Mesothelial cell of epicardium (in vitro differentiated cells): ENCODE data around the gene BMAL1. TPM values are rescaled to one million over a fixed set of nuclear protein-coding genes. Genes with fewer than 3 reads are reported as not detected.
A peak's percentile ranks its signal among the peaks of the same experiment; 100 is the strongest.

Experiments
- DNase-seq, 2 experiments: peaks; one replicate each; pipeline ENCODE4 v3.0.0; 2021; ENCODE audit warnings: low spot score in 2 of 2; ENCODE audit not compliant: unreplicated experiment in 2 of 2
- H3K27ac Mint-ChIP-seq: 2 replicates; pipeline ENCODE4 v1.8.0; 2021; ENCODE audit warnings: mixed read lengths
- H3K27me3 Mint-ChIP-seq: 2 replicates; pipeline ENCODE4 v1.8.0; 2021; ENCODE audit warnings: low read depth, mixed read lengths
- H3K36me3 Mint-ChIP-seq: 2 replicates; pipeline ENCODE4 v1.8.0; 2021; ENCODE audit warnings: mixed read lengths
- H3K4me1 Mint-ChIP-seq: 2 replicates; pipeline ENCODE4 v1.8.0; 2021; ENCODE audit warnings: mixed read lengths
- H3K4me3 Mint-ChIP-seq: 2 replicates; pipeline ENCODE4 v1.8.0; 2021; ENCODE audit warnings: mild to moderate bottlenecking, moderate library complexity, mixed read lengths
- H3K9me3 Mint-ChIP-seq: 2 replicates; pipeline ENCODE4 v1.8.0; 2021; ENCODE audit warnings: mixed read lengths
- CTCF ChIP-seq: fragments of 200-600 bp; sonication (generic); IDR thresholded peaks from one replicate; pipeline ENCODE4 v1.5.0; 2021; ENCODE audit warnings: antibody characterized with exemption; ENCODE audit not compliant: unreplicated experiment
- total RNA-seq: library from RNA; stranded (reverse); gene quantifications from 3 replicates; pipeline ENCODE4 v1.2.1, GENCODE V29; 2021

Gene BMAL1
- total RNA-seq, 1 donor from 2014 or later, result 6.7 TPM

- no peaks in the 10 kb centered on the region for H3K36me3 Mint-ChIP-seq
- H3K4me3 Mint-ChIP-seq, result peak overlapping the region; percentile 88
- H3K27ac Mint-ChIP-seq, result peak overlapping the region; percentile 93
- no peak for TF ChIP-seq CTCF
- peaks cover 15% of the 10 kb centered on the region for H3K4me1 Mint-ChIP-seq
- DNase-seq, result no peak
- H3K27me3 Mint-ChIP-seq, result peaks cover 88% of the 10 kb centered on the region
- H3K9me3 Mint-ChIP-seq, result no peaks in the 10 kb centered on the region
Measured at GRCh38 chr11:13276454-13276831, 1.1 kb upstream of the BMAL1 start.

- Mint-ChIP-seq H3K9me3 (no peaks in the 10 kb centered on the region), H3K27me3 (peaks cover 88% of the 10 kb centered on the region), H3K36me3 (no peaks in the 10 kb centered on the region), H3K27ac (peak overlapping the region; percentile 93), H3K4me1 (peaks cover 15% of the 10 kb centered on the region), H3K4me3 (peak overlapping the region; percentile 88)
- TF ChIP-seq CTCF, result no peak
- DNase-seq, result peak; percentile 96 to 97
Measured at GRCh38 chr11:13276832-13277767, 490 bp upstream of the BMAL1 start.

GRCh38 chr11:13278609-13279486, 1.3 kb downstream of the BMAL1 start:
- Mint-ChIP-seq H3K36me3 (no peaks in the 10 kb centered on the region), H3K4me3 (peak overlapping the region; percentile 61), H3K4me1 (peaks cover 15% of the 10 kb centered on the region), H3K27me3 (peaks cover 86% of the 10 kb centered on the region), H3K27ac (no peak overlapping the region), H3K9me3 (no peaks in the 10 kb centered on the region)
- TF ChIP-seq CTCF, result no peak
- no peak for DNase-seq

- no peaks in the 10 kb centered on the region for H3K36me3 Mint-ChIP-seq
- H3K4me1 Mint-ChIP-seq, result peaks cover 15% of the 10 kb centered on the region
- H3K9me3 Mint-ChIP-seq, result no peaks in the 10 kb centered on the region
- peak overlapping the region; percentile 61 for H3K4me3 Mint-ChIP-seq
- no peak for TF ChIP-seq CTCF
- peaks cover 80% of the 10 kb centered on the region for H3K27me3 Mint-ChIP-seq
- no peak overlapping the region for H3K27ac Mint-ChIP-seq
- no peak for DNase-seq
Measured at GRCh38 chr11:13279487-13279834, 1.9 kb downstream of the BMAL1 start.

- no peaks in the 10 kb centered on the region for H3K9me3 Mint-ChIP-seq
- peaks cover 15% of the 10 kb centered on the region for H3K4me1 Mint-ChIP-seq
- no peak overlapping the region for H3K4me3 Mint-ChIP-seq
- no peak overlapping the region for H3K27ac Mint-ChIP-seq
- H3K27me3 Mint-ChIP-seq, result peaks cover 77% of the 10 kb centered on the region
- no peaks in the 10 kb centered on the region for H3K36me3 Mint-ChIP-seq
- DNase-seq, result no peak
- TF ChIP-seq CTCF, result no peak
Measured at GRCh38 chr11:13280092-13280722, 2.6 kb downstream of the BMAL1 start.
